ENCODE results near the gene NME7. TPM values are rescaled to one million over a fixed set of nuclear protein-coding genes. Genes with fewer than 3 reads are reported as not detected.
"Not testable (repeated sequence)": the region's sequence is repeated elsewhere in the genome, so short reads cannot be mapped to it uniquely, and the experiment has no call there.

Gene NME7
- total RNA-seq, 1 experiment from 2014 or later: 13.8 TPM

- Mint-ChIP-seq H3K4me3 (no peak overlapping the region), H3K36me3 (peaks cover 56% of the 10 kb centered on the region), H3K27me3 (ENCODE audit: low read depth) (no peaks in the 10 kb centered on the region), H3K27ac (no peak overlapping the region), H3K9me3 (no peaks in the 10 kb centered on the region), H3K4me1 (peaks cover 6% of the 10 kb centered on the region)
- ATAC-seq (no peak), DNase-seq (ENCODE audit: low spot score) (no peak)
- CTCF ChIA-PET: interaction anchor here (0.6 kb wide), 1 partner anchor 523 kb away, joined by 3 read pairs; no protein-coding TSS in a partner anchor
- TF ChIP-seq MAX (CRISPR knock-in tag; IDR thresholded peaks at IDR 0.05) (no peak), FOXP1 (CRISPR knock-in tag; IDR thresholded peaks at IDR 0.05; ENCODE audit: borderline replicate concordance) (no peak), CTCF (IDR thresholded peaks at IDR 0.05) (no peak), ZNF121 (CRISPR knock-in tag; IDR thresholded peaks at IDR 0.05) (no peak), HMGXB4 (CRISPR knock-in tag; IDR thresholded peaks at IDR 0.05) (no peak), ZNF396 (CRISPR knock-in tag; IDR thresholded peaks at IDR 0.05; ENCODE audit: borderline replicate concordance) (no peak), CREB1 (CRISPR knock-in tag; IDR thresholded peaks at IDR 0.05) (no peak), PRRX2 (CRISPR knock-in tag; IDR thresholded peaks at IDR 0.05) (no peak), TEAD1 (CRISPR knock-in tag; IDR thresholded peaks at IDR 0.05) (no peak), ZNF425 (CRISPR knock-in tag; conservative IDR thresholded peaks at IDR 0.05) (no peak)
- POLR2A ChIA-PET: no interaction called here
These were observed 241.3 kb downstream of the NME7 start for GRCh38 chr1:169126335-169126734.

- H3K27me3 Mint-ChIP-seq (ENCODE audit: low read depth); POLR2A ChIA-PET; H3K4me1 Mint-ChIP-seq; DNase-seq (ENCODE audit: low spot score); H3K27ac Mint-ChIP-seq; H3K9me3 Mint-ChIP-seq; H3K4me3 Mint-ChIP-seq; ATAC-seq: not testable (repeated sequence)
- peaks cover 49% of the 10 kb centered on the region for H3K36me3 Mint-ChIP-seq
- CTCF ChIA-PET: interaction anchor here (0.6 kb wide), 1 partner anchor 522 kb away, joined by 3 read pairs; no protein-coding TSS in a partner anchor
These were observed 242.0 kb downstream of the NME7 start for GRCh38 chr1:169125597-169125996.

GRCh38 chr1:169124459-169124858 lies 243.1 kb downstream of the NME7 start:
- no peak for TF ChIP-seq HMGXB4 (CRISPR knock-in tag; IDR thresholded peaks at IDR 0.05)
- no peak for TF ChIP-seq JAZF1 (CRISPR knock-in tag; IDR thresholded peaks at IDR 0.05)
- no peak for TF ChIP-seq ZNF532 (CRISPR knock-in tag; IDR thresholded peaks at IDR 0.05; ENCODE audit: borderline replicate concordance)
- no peak for TF ChIP-seq TP53 (CRISPR knock-in tag; IDR thresholded peaks at IDR 0.05)
- TF ChIP-seq MXD4 (CRISPR knock-in tag; IDR thresholded peaks at IDR 0.05; ENCODE audit: borderline replicate concordance): no peak
- no peak for TF ChIP-seq ZNF416 (CRISPR knock-in tag; IDR thresholded peaks at IDR 0.05)
- no peak for TF ChIP-seq ERG (CRISPR knock-in tag; IDR thresholded peaks at IDR 0.05)
- no peak for TF ChIP-seq ZNF317 (CRISPR knock-in tag; IDR thresholded peaks at IDR 0.05; ENCODE audit: borderline replicate concordance, low read depth)
- TF ChIP-seq CDX4 (CRISPR knock-in tag; IDR thresholded peaks at IDR 0.05; ENCODE audit: borderline replicate concordance): no peak
- Mint-ChIP-seq H3K27ac (0 out of 2 replicates have a peak overlapping the region, but pooled peaks have one; percentile 30), H3K4me3 (no peak overlapping the region), H3K36me3 (peaks cover 43% of the 10 kb centered on the region), H3K27me3 (ENCODE audit: low read depth) (no peaks in the 10 kb centered on the region), H3K4me1 (peaks cover 6% of the 10 kb centered on the region), H3K9me3 (no peaks in the 10 kb centered on the region)
- ATAC-seq: no peak
- POLR2A ChIA-PET: no interaction called here
- DNase-seq (ENCODE audit: low spot score): no peak
- CTCF ChIA-PET: no interaction called here

Data from WTC11 (cell line).